ENCODE results near the gene UBE2J2.

DNA sequence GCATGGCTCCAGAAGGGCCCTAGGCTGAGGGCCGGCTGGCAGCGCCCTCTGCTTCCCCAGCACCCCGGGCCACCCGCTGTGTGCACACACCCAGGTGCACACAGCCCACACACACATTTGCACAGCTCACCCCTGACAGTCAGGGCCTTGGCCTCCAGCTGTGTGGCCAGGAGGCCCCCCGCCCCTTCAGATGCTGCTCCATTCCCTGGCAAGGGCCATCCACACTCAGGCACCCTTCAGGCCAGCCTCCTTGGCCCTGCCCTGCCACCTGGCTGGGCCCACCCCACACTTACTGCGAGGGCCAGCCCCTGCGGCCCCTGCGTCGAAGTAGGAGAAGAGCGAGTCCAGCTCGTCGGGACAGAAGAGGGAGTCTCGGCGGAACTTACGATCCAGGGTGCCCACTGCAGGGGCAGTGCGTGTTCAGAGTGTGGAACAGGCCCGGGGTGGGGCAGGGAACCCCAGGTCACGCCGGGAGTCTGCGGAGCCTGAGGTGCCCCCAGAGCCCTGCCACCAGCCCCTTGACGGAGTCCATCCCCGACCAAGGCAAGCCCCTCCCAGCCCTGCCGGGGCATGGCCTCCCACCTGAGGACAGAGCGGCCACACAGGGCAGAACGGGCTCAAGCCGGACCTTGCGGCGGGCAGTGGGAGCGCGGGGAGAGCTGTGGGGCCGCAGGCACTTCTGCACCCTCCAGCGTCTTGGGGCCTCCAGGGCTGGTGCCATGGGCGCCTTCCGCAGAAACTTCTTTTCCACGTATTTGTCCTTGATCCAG lies 21.7 kb upstream of the UBE2J2 start:
- TF ChIP-seq, protein P1, sequence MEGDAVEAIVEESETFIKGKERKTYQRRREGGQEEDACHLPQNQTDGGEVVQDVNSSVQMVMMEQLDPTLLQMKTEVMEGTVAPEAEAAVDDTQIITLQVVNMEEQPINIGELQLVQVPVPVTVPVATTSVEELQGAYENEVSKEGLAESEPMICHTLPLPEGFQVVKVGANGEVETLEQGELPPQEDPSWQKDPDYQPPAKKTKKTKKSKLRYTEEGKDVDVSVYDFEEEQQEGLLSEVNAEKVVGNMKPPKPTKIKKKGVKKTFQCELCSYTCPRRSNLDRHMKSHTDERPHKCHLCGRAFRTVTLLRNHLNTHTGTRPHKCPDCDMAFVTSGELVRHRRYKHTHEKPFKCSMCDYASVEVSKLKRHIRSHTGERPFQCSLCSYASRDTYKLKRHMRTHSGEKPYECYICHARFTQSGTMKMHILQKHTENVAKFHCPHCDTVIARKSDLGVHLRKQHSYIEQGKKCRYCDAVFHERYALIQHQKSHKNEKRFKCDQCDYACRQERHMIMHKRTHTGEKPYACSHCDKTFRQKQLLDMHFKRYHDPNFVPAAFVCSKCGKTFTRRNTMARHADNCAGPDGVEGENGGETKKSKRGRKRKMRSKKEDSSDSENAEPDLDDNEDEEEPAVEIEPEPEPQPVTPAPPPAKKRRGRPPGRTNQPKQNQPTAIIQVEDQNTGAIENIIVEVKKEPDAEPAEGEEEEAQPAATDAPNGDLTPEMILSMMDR (conservative IDR thresholded peaks at IDR 0.05), result no peak
- TF ChIP-seq EZH2 (IDR thresholded peaks at IDR 0.05; ENCODE audit: low read depth), result no peak

Data from PC-9 (cell line).